Heart left ventricle (tissue), 13 donors: ENCODE data around the gene NPAS1.

Source experiments
- POLR2A ChIP-seq, 2 donors: fragments of 450-650 bp; IDR thresholded peaks; one replicate each; pipeline ENCODE4 v1.6.1; 2017; ENCODE audit warnings: antibody characterized with exemption in 2 of 2, mild to moderate bottlenecking in 2 of 2, moderate library complexity in 2 of 2
- TF ChIP-seq, protein P1 (sequence below), 12 donors: fragments of 200-600 bp; sonication (generic) in 4 of 12; IDR thresholded peaks; one replicate each; pipeline versions ENCODE4 v1.5.0 to v1.8.0; 2018 to 2022; ENCODE audit warnings: antibody characterized with exemption in 12 of 12, mild to moderate bottlenecking in 5 of 12
- donor health status: ischemic (EF 13 %, LVEDD 7.1; RV severe dilation, severe dysfunction).
- donor health status: DM: no; HTN: yes; CAD: no.
- donor health status: DM: no; HTN: no; CAD: no.
- donor health status: ischemic (EF 25% LVEDD 6.9; RV normal size, moderate dysfunction).
- donor health status: ischemic (EF 25% LVEDD 5.7; RV mildly dilated, moderate dysfunction).
- donor health status: ischemic (EF 35%, LVEDD 5.7; RV mildly dilated, moderate dysfunction).
- donor health status: nonischemic (EF 11% LVEDD 7.7; RV severe dilation, severe dysfunction).
- donor health status: DM: yes; HTN: yes; CAD: no.
- donor health status: PGD.
- donor health status: ischemic (EF 29% LVEDD 5.4; RV normal size, mild dysfunction).
- donor health status: nonischemic (EF 23%, LVEDD 6.1; RV moderate dilation, normal function).

DNA sequence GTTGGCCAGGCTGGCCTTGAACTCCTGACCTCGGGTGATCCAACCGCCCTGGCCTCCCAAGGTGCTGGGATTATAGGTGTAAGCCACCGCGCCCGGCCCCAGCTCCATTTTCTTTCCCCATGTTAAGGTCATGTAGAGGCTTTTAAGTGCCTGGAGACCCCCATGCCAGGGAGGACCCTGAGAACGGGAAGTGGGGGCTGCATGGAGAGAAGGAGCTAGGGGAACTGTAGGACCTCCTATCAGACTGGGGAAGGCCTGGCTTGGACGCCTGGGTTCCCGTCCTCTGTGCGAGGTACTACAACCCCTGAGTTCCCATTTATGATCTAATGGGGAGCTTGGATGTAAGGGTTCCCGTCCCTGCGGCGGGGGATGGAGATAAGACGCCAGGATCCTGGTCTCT lies 714 bp upstream of the NPAS1 start:
- TF ChIP-seq, protein P1, sequence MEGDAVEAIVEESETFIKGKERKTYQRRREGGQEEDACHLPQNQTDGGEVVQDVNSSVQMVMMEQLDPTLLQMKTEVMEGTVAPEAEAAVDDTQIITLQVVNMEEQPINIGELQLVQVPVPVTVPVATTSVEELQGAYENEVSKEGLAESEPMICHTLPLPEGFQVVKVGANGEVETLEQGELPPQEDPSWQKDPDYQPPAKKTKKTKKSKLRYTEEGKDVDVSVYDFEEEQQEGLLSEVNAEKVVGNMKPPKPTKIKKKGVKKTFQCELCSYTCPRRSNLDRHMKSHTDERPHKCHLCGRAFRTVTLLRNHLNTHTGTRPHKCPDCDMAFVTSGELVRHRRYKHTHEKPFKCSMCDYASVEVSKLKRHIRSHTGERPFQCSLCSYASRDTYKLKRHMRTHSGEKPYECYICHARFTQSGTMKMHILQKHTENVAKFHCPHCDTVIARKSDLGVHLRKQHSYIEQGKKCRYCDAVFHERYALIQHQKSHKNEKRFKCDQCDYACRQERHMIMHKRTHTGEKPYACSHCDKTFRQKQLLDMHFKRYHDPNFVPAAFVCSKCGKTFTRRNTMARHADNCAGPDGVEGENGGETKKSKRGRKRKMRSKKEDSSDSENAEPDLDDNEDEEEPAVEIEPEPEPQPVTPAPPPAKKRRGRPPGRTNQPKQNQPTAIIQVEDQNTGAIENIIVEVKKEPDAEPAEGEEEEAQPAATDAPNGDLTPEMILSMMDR (IDR thresholded peaks at IDR 0.05) = no peak
- no peak for TF ChIP-seq POLR2A (IDR thresholded peaks at IDR 0.05)
